Heart left ventricle (tissue), 16 donors: ENCODE data around the gene SLC26A9. TPM values are rescaled to one million over a fixed set of nuclear protein-coding genes. Genes with fewer than 3 reads are reported as not detected.

Source experiments
- ATAC-seq, 4 donors: fragments of 200-7000 bp; cut with Tn5 transposase; one replicate each; pipeline ENCODE4 v1.9.1; 2020 to 2022; ENCODE audit warnings: moderate library complexity in 4 of 4, mild to moderate bottlenecking in 3 of 4, moderate number of reproducible peaks in 1 of 4
- DNase-seq, 5 donors: peaks; one replicate each; pipeline ENCODE4 v3.0.0-alpha.2; 2020
- H3K27ac ChIP-seq, 12 donors: fragments of 200-600 bp; sonication (generic) in 4 of 12; one replicate each; pipeline versions ENCODE4 v1.5.0 to v1.8.0; 2016 to 2022; ENCODE audit warnings: mild to moderate bottlenecking in 2 of 12
- H3K27me3 ChIP-seq, 9 donors: fragments of 200-600 bp; sonication (generic) in 2 of 9; one replicate each; pipeline versions ENCODE4 v1.5.1 to v1.8.0; 2016 to 2022; ENCODE audit warnings: mild to moderate bottlenecking in 3 of 9
- H3K36me3 ChIP-seq, 9 donors: fragments of 200-600 bp; sonication (generic) in 2 of 9; one replicate each; pipeline versions ENCODE4 v1.5.0 to v1.8.0; 2018 to 2022; ENCODE audit warnings: mild to moderate bottlenecking in 2 of 9
- H3K4me1 ChIP-seq, 12 donors: fragments of 200-600 bp; sonication (generic) in 4 of 12; one replicate each; pipeline versions ENCODE4 v1.5.0 to v1.8.0; 2016 to 2022; ENCODE audit warnings: mild to moderate bottlenecking in 3 of 12
- H3K4me3 ChIP-seq, 12 donors: fragments of 200-600 bp; sonication (generic) in 4 of 12; one replicate each; pipeline versions ENCODE4 v1.5.0 to v1.8.0; 2017 to 2022; ENCODE audit warnings: mild to moderate bottlenecking in 9 of 12, moderate library complexity in 4 of 12
- H3K9me3 ChIP-seq, 12 donors: fragments of 200-600 bp; sonication (generic) in 4 of 12; one replicate each; pipeline versions ENCODE4 v1.5.0 to v1.8.0; 2016 to 2022; ENCODE audit warnings: mild to moderate bottlenecking in 1 of 12
- CTCF ChIP-seq, 12 donors: fragments of 200-600 bp; sonication (generic) in 4 of 12; IDR thresholded peaks; one replicate each; pipeline versions ENCODE4 v1.5.0 to v1.8.0; 2018 to 2022; ENCODE audit warnings: antibody characterized with exemption in 12 of 12, mild to moderate bottlenecking in 5 of 12
- POLR2A ChIP-seq, 2 donors: fragments of 450-650 bp; IDR thresholded peaks; one replicate each; pipeline ENCODE4 v1.6.1; 2017; ENCODE audit warnings: antibody characterized with exemption in 2 of 2, mild to moderate bottlenecking in 2 of 2, moderate library complexity in 2 of 2
- WGBS, 4 donors: extraction: QIAGEN DNeasy Blood & Tissue Kit in 2 of 4; methylation state at CpG; one replicate each; pipeline versions ENCODE4 v1.1.5 to v1.1.7; 2013 to 2018; 5-methylcytosine and 5-hydroxymethylcytosine counted together
- intact Hi-C, 10 donors: fragments of 100-400 bp; cut with DNase I; formaldehyde crosslinking; loops; one replicate each; pipeline versions ENCODE4 v1.11.1 to v1.14.2; 2022
- polyA plus RNA-seq, 2 donors: library from polyadenylated mRNA; stranded (reverse); fragments of 200-250 nt; gene quantifications; one replicate each; pipeline ENCODE4 v1.2.3, GENCODE V29; 2013
- total RNA-seq, 9 donors: library from RNA; depleted of rRNA in 2 of 9; stranded (reverse); fragments of >200 nt in 2 of 9; fragmentation: NEBNext Ultra II Directional in 3 of 9; extraction: Animal tissue kit (Norgen Biotek cat#: 25700) in 3 of 9; gene quantifications; one replicate each; pipeline versions ENCODE4 v1.1.0 to v1.2.4, GENCODE V29; 2016 to 2023
- donor health status: ischemic (EF 13 %, LVEDD 7.1; RV severe dilation, severe dysfunction).
- donor health status: healthy with polysubstance abuse.
- donor health status: DM: no; HTN: yes; CAD: no.
- donor health status: DM: no; HTN: no; CAD: no.
- donor health status: ischemic (EF 25% LVEDD 6.9; RV normal size, moderate dysfunction).
- donor health status: ischemic (EF 25% LVEDD 5.7; RV mildly dilated, moderate dysfunction).
- donor health status: healthy.
- donor health status: DM: yes; HTN: yes; CAD: no.
- donor health status: ischemic (EF 35%, LVEDD 5.7; RV mildly dilated, moderate dysfunction).
- donor health status: nonischemic (EF 11% LVEDD 7.7; RV severe dilation, severe dysfunction).
- donor health status: DM: yes; HTN: yes; CAD: no.
- donor health status: PGD.
- donor health status: ischemic (EF 29% LVEDD 5.4; RV normal size, mild dysfunction).
- donor health status: nonischemic (EF 23%, LVEDD 6.1; RV moderate dilation, normal function).

The SLC26A9 gene
- total and polyA plus RNA-seq, 11 donors: 4.1 to 39.6 (median 11.0) TPM

GRCh38 chr1:205936846-205937586, 6.2 kb downstream of the SLC26A9 start:
- 74 to 81% (median 78%) methylated on average over 7 of the region's 7 CpGs for WGBS, 4 donors
- Histone ChIP-seq H3K4me1 (peaks cover 0 to 20% (median 8%) of the 10 kb centered on the region in 12 donors), H3K4me3 (no peak overlapping the region), H3K27ac (no peak overlapping the region), H3K27me3 (no peaks in the 10 kb centered on the region), H3K36me3 (no peaks in the 10 kb centered on the region), H3K9me3 (no peaks in the 10 kb centered on the region)
- DNase-seq (no peak), ATAC-seq (no peak)
- no peak for TF ChIP-seq CTCF (IDR thresholded peaks at IDR 0.05)
- TF ChIP-seq POLR2A (IDR thresholded peaks at IDR 0.05): no peak
- intact Hi-C loops: no loop called here

GRCh38 chr1:205936311-205936710, 6.9 kb downstream of the SLC26A9 start:
- ATAC-seq: no peak
- WGBS, 4 donors: 83 to 86% (median 85%) methylated on average over 6 of the region's 6 CpGs
- TF ChIP-seq POLR2A (IDR thresholded peaks at IDR 0.05) (no peak), CTCF (IDR thresholded peaks at IDR 0.05) (no peak)
- no peak overlapping the region for H3K27ac ChIP-seq
- peaks cover 0 to 20% (median 8%) of the 10 kb centered on the region in 12 donors for H3K4me1 ChIP-seq
- H3K4me3 ChIP-seq: no peak overlapping the region
- H3K9me3 ChIP-seq: no peaks in the 10 kb centered on the region
- H3K36me3 ChIP-seq: no peaks in the 10 kb centered on the region
- DNase-seq: no peak
- intact Hi-C loops: no loop called here
- no peaks in the 10 kb centered on the region for H3K27me3 ChIP-seq

GRCh38 chr1:205935869-205936268, 7.4 kb downstream of the SLC26A9 start:
- no peak for ATAC-seq

GRCh38 chr1:205934788-205935187, 8.5 kb downstream of the SLC26A9 start:
- no peak overlapping the region for H3K4me3 ChIP-seq
- DNase-seq (no peak), ATAC-seq (no peak)
- no peak for TF ChIP-seq POLR2A (IDR thresholded peaks at IDR 0.05)
- no peak for TF ChIP-seq CTCF (IDR thresholded peaks at IDR 0.05)
- 97% methylated on average over 7 of the region's 7 CpGs for WGBS, 4 donors
- no peaks in the 10 kb centered on the region for H3K27me3 ChIP-seq
- intact Hi-C loops: no loop called here
- no peaks in the 10 kb centered on the region for H3K9me3 ChIP-seq
- H3K36me3 ChIP-seq: no peaks in the 10 kb centered on the region
- no peak overlapping the region for H3K27ac ChIP-seq
- H3K4me1 ChIP-seq: peaks cover 0 to 26% (median under 1%) of the 10 kb centered on the region in 12 donors

More at GRCh38 chr1:205935869-205936268, 7.4 kb downstream of the SLC26A9 start:
- Histone ChIP-seq H3K4me3 (no peak overlapping the region), H3K9me3 (no peaks in the 10 kb centered on the region), H3K27me3 (no peaks in the 10 kb centered on the region), H3K27ac (no peak overlapping the region), H3K36me3 (no peaks in the 10 kb centered on the region), H3K4me1 (peaks cover 0 to 22% (median 7%) of the 10 kb centered on the region in 12 donors)
- no peak for DNase-seq
- TF ChIP-seq CTCF (IDR thresholded peaks at IDR 0.05) (no peak), POLR2A (IDR thresholded peaks at IDR 0.05) (no peak)
- intact Hi-C loops: no loop called here
- WGBS, 4 donors: 89 to 95% (median 91%) methylated on average over 8 of the region's 8 CpGs
